ENCODE measurements around the gene ZNF593OS. TPM values are rescaled to one million over a fixed set of nuclear protein-coding genes. Genes with fewer than 3 reads are reported as not detected.
A peak's percentile ranks its signal among the peaks of the same experiment; 100 is the strongest.

Gene ZNF593OS
- total RNA-seq, 4 donors from 2014 or later: not detected

- no peaks in the 10 kb centered on the region for H3K27me3 ChIP-seq
- no peak overlapping the region for H3K4me3 ChIP-seq
- no peak for DNase-seq
- no peak overlapping the region for H3K27ac ChIP-seq
- no peaks in the 10 kb centered on the region for H3K9me3 ChIP-seq
- peaks cover 0 to 32% (median 0%) of the 10 kb centered on the region in 3 donors for H3K36me3 ChIP-seq
- H3K4me1 ChIP-seq: no peaks in the 10 kb centered on the region
- TF ChIP-seq POLR2A (IDR thresholded peaks at IDR 0.05) (no peak), CTCF (IDR thresholded peaks at IDR 0.05) (no peak)
These were observed 10.7 kb upstream of the ZNF593OS start for GRCh38 chr1:26182383-26182696.

- H3K4me1 ChIP-seq: no peaks in the 10 kb centered on the region
- H3K27me3 ChIP-seq: no peaks in the 10 kb centered on the region
- TF ChIP-seq POLR2A (IDR thresholded peaks at IDR 0.05) (no peak), CTCF (IDR thresholded peaks at IDR 0.05) (no peak)
- no peak overlapping the region for H3K27ac ChIP-seq
- H3K36me3 ChIP-seq: peaks cover 0 to 26% (median 0%) of the 10 kb centered on the region in 3 donors
- H3K9me3 ChIP-seq: no peaks in the 10 kb centered on the region
- H3K4me3 ChIP-seq: no peak overlapping the region
- DNase-seq: no peak
These were observed 10.2 kb upstream of the ZNF593OS start for GRCh38 chr1:26181586-26182382.

GRCh38 chr1:26180010-26180506, 8.4 kb upstream of the ZNF593OS start:
- peaks cover 0 to 26% (median 0%) of the 10 kb centered on the region in 3 donors for H3K36me3 ChIP-seq
- no peak for TF ChIP-seq CTCF (IDR thresholded peaks at IDR 0.05)
- no peak for TF ChIP-seq POLR2A (IDR thresholded peaks at IDR 0.05)
- no peaks in the 10 kb centered on the region for H3K9me3 ChIP-seq
- H3K27ac ChIP-seq: no peak overlapping the region
- DNase-seq: no peak
- H3K27me3 ChIP-seq: no peaks in the 10 kb centered on the region
- no peaks in the 10 kb centered on the region for H3K4me1 ChIP-seq
- H3K4me3 ChIP-seq: no peak overlapping the region

GRCh38 chr1:26177182-26177684, 5.6 kb upstream of the ZNF593OS start, which contains the start of gene CNKSR1:
TSS of gene CNKSR1 (plus strand) at chr1:26177491. CDS start at chr1:26177548, 57 bp downstream.
- H3K9me3 ChIP-seq: no peaks in the 10 kb centered on the region
- H3K27me3 ChIP-seq: no peaks in the 10 kb centered on the region
- no peaks in the 10 kb centered on the region for H3K4me1 ChIP-seq
- peak within 1 kb of the TSS in 3 of 4 donors; percentile 73 to 87 (median 77) for H3K27ac ChIP-seq
- TF ChIP-seq CTCF (IDR thresholded peaks at IDR 0.05): peak in 3 of 6 experiments; percentile 45 to 52 (median 51)
- peak; percentile 56 to 71 for TF ChIP-seq POLR2A (IDR thresholded peaks at IDR 0.05)
- H3K4me3 ChIP-seq: peak within 1 kb of the TSS in 3 of 4 donors; percentile 28 to 62 (median 50)
- H3K36me3 ChIP-seq: peaks cover 0 to 8% (median 0%) of the 10 kb centered on the region in 3 donors
- peak in 2 of 3 donors; percentile 89 to 92 for DNase-seq

GRCh38 chr1:26175346-26175745, 3.7 kb upstream of the ZNF593OS start:
- H3K36me3 ChIP-seq: no peaks in the 10 kb centered on the region

More at GRCh38 chr1:26175346-26175745, 3.7 kb upstream of the ZNF593OS start:
- peaks cover 0 to 12% (median 2%) of the 10 kb centered on the region in 4 donors for H3K4me1 ChIP-seq
- DNase-seq: no peak
- H3K27me3 ChIP-seq: no peaks in the 10 kb centered on the region
- no peak overlapping the region for H3K27ac ChIP-seq
- H3K9me3 ChIP-seq: no peaks in the 10 kb centered on the region
- no peak overlapping the region for H3K4me3 ChIP-seq
- TF ChIP-seq POLR2A (IDR thresholded peaks at IDR 0.05) (no peak), CTCF (IDR thresholded peaks at IDR 0.05) (no peak)
